VCaP (cell line): ENCODE data around the gene PTPRN2.

Experiments
- H3K27ac ChIP-seq: fragments of 450-650 bp; 2 replicates; pipeline ENCODE4 v1.5.1; 2017
- CTCF ChIP-seq: fragments of 450-650 bp; conservative IDR thresholded peaks from 2 replicates; pipeline ENCODE4 v1.5.1; 2017; ENCODE audit warnings: mild to moderate bottlenecking, moderate library complexity

Gene PTPRN2

GRCh38 chr7:157763279-157764000 lies 824.2 kb downstream of the PTPRN2 start:
- TF ChIP-seq CTCF = no peak
- no peak overlapping the region for H3K27ac ChIP-seq

- TF ChIP-seq CTCF = no peak
- no peak overlapping the region for H3K27ac ChIP-seq
Measured at GRCh38 chr7:157762824-157763223, 824.8 kb downstream of the PTPRN2 start.

- TF ChIP-seq CTCF = peak; percentile 44
- no peak overlapping the region for H3K27ac ChIP-seq
Measured at GRCh38 chr7:157760004-157760730, 827.5 kb downstream of the PTPRN2 start.

- no peak for TF ChIP-seq CTCF
- no peak overlapping the region for H3K27ac ChIP-seq
Measured at GRCh38 chr7:157759246-157759805, 828.3 kb downstream of the PTPRN2 start.

- H3K27ac ChIP-seq = no peak overlapping the region
- no peak for TF ChIP-seq CTCF
Measured at GRCh38 chr7:157758468-157759245, 829.0 kb downstream of the PTPRN2 start.

- TF ChIP-seq CTCF = no peak
- no peak overlapping the region for H3K27ac ChIP-seq
Measured at GRCh38 chr7:157757776-157758467, 829.7 kb downstream of the PTPRN2 start.
